Activated CD8-positive, alpha-beta memory T cell treated with anti-CD3 and anti-CD28 coated beads, Interleukin-2, amount 50 U/mL, for 24 hours (primary cell): ENCODE results near the gene SLBP.
A peak's percentile ranks its signal among the peaks of the same experiment; 100 is the strongest.
"Not testable (repeated sequence)": the region's sequence is repeated elsewhere in the genome, so short reads cannot be mapped to it uniquely, and the experiment has no call there.

Experiments used
- DNase-seq: peaks from one replicate; pipeline ENCODE4 v3.0.0-alpha.2; 2020; ENCODE audit errors: extremely low read depth

The SLBP gene

GRCh38 chr4:1711571-1712215 is 426 bp downstream of the SLBP start:
- no peak for DNase-seq

- no peak for DNase-seq
Observed at GRCh38 chr4:1711055-1711570, 1.0 kb downstream of the SLBP start.

- no peak for DNase-seq
Observed at GRCh38 chr4:1708581-1708980, 3.5 kb downstream of the SLBP start.

- no peak for DNase-seq
Observed at GRCh38 chr4:1706358-1706757, 5.8 kb downstream of the SLBP start.

GRCh38 chr4:1705732-1706131 is 6.4 kb downstream of the SLBP start:
- DNase-seq = no peak

- no peak for DNase-seq
Observed at GRCh38 chr4:1703867-1704266, 8.3 kb downstream of the SLBP start.

- not testable (repeated sequence) for DNase-seq
Observed at GRCh38 chr4:1701671-1702070, 10.4 kb downstream of the SLBP start.

- no peak for DNase-seq
Observed at GRCh38 chr4:1695913-1696312, 16.2 kb downstream of the SLBP start.

- DNase-seq = peak; percentile 32
Observed at GRCh38 chr4:1693131-1693896, 18.8 kb downstream of the SLBP start.

GRCh38 chr4:1691737-1692373 is 20.3 kb downstream of the SLBP start:
- DNase-seq = no peak

- no peak for DNase-seq
Observed at GRCh38 chr4:1690698-1691097, 21.4 kb downstream of the SLBP start.

GRCh38 chr4:1686440-1687036 is 25.6 kb downstream of the SLBP start:
- no peak for DNase-seq

GRCh38 chr4:1685235-1686150 is 26.6 kb downstream of the SLBP start:
- DNase-seq = no peak

GRCh38 chr4:1684506-1685234 is 27.4 kb downstream of the SLBP start:
- DNase-seq = peak; percentile 76

GRCh38 chr4:1683736-1684505 is 28.2 kb downstream of the SLBP start, which contains the start of gene FAM53A:
Gene FAM53A, minus strand, starts transcription at chr4:1684313. Its CDS starts 15,572 bp downstream, at chr4:1668741.
- DNase-seq = no peak

- DNase-seq = no peak
Observed at GRCh38 chr4:1683261-1683735, 28.8 kb downstream of the SLBP start.

- no peak for DNase-seq
Observed at GRCh38 chr4:1682860-1683259, 29.3 kb downstream of the SLBP start.

GRCh38 chr4:1678244-1678643 is 33.9 kb downstream of the SLBP start:
- no peak for DNase-seq
